AG04450 (cell line): Measurements from ENCODE around the gene SYP. TPM values are rescaled to one million over a fixed set of nuclear protein-coding genes. Genes with fewer than 3 reads are reported as not detected.

ENCODE experiments used
- CTCF ChIA-PET: fragments of 300-600, 350-600 bp; formaldehyde crosslinking; extraction: SDS; loops from one replicate; lab custom pipeline; 2022; ENCODE audit warnings: antibody characterized with exemption, inconsistent platforms; lab: Charles Lee
- POLR2A ChIA-PET: fragments of 350-600 bp; formaldehyde crosslinking; extraction: SDS; loops from one replicate; lab custom pipeline; 2021; ENCODE audit warnings: antibody characterized with exemption, inconsistent platforms; lab: Yijun Ruan, JAX
- DNase-seq: peaks from one replicate; pipeline ENCODE4 v3.0.0-alpha.2; 2011; ENCODE audit warnings: low read depth, low spot score
- H3K27ac ChIP-seq: one replicate; pipeline ENCODE4 v1.5.1; 2012; ENCODE audit warnings: low read depth, low read length, control low read depth
- H3K27me3 ChIP-seq: one replicate; pipeline ENCODE4 v1.6.0; 2012; ENCODE audit warnings: low read length; ENCODE audit not compliant: control insufficient read depth, insufficient read depth
- H3K4me3 ChIP-seq: 2 replicates; pipeline ENCODE4 v1.5.1; 2011; ENCODE audit warnings: mild to moderate bottlenecking, low read depth, low read length, control low read depth
- H3K9me3 ChIP-seq: 2 replicates; pipeline ENCODE4 v1.5.1; 2012; ENCODE audit warnings: low read length; ENCODE audit not compliant: control insufficient read depth, insufficient read depth
- CTCF ChIP-seq: IDR thresholded peaks from 2 replicates; pipeline ENCODE4 v1.5.1; 2011; ENCODE audit warnings: low read depth, low read length, control low read depth, inconsistent platforms
- polyA plus RNA-seq: library from polyadenylated mRNA; depleted of rRNA; stranded (reverse); fragments of >200 nt; gene quantifications from 2 replicates; pipeline ENCODE4 v1.2.3, GENCODE V29; 2011

Gene SYP
- polyA plus RNA-seq, 1 experiment = 0.07 TPM

GRCh38 chrX:49177873-49178480 lies 22.0 kb downstream of the SYP start:
- no peak for TF ChIP-seq CTCF
- POLR2A ChIA-PET = no interaction called here
- Histone ChIP-seq H3K4me3 (no peak overlapping the region), H3K9me3 (no peaks in the 10 kb centered on the region), H3K27ac (no peak overlapping the region), H3K27me3 (no peaks in the 10 kb centered on the region)
- CTCF ChIA-PET = interaction anchor here (0.5 kb wide), 1 partner anchor 81 kb away, joined by 3 read pairs; no protein-coding TSS in a partner anchor
- DNase-seq = no peak

- Histone ChIP-seq H3K4me3 (no peak overlapping the region), H3K27ac (no peak overlapping the region), H3K27me3 (no peaks in the 10 kb centered on the region), H3K9me3 (no peaks in the 10 kb centered on the region)
- no peak for DNase-seq
- POLR2A ChIA-PET = no interaction called here
- CTCF ChIA-PET = no interaction called here
- no peak for TF ChIP-seq CTCF
Observed at GRCh38 chrX:49177338-49177833, 22.6 kb downstream of the SYP start.

GRCh38 chrX:49176421-49177326 lies 23.3 kb downstream of the SYP start:
- DNase-seq = no peak
- Histone ChIP-seq H3K9me3 (no peaks in the 10 kb centered on the region), H3K27me3 (no peaks in the 10 kb centered on the region), H3K4me3 (no peak overlapping the region), H3K27ac (no peak overlapping the region)
- ChIA-PET CTCF (no interaction called here), POLR2A (no interaction called here)
- TF ChIP-seq CTCF = no peak

- Histone ChIP-seq H3K27me3 (no peaks in the 10 kb centered on the region), H3K27ac (no peak overlapping the region), H3K4me3 (no peak overlapping the region), H3K9me3 (no peaks in the 10 kb centered on the region)
- ChIA-PET CTCF (no interaction called here), POLR2A (interaction anchor here (0.7 kb wide), 1 partner anchor 442 kb away, joined by 3 read pairs; no protein-coding TSS in a partner anchor)
- TF ChIP-seq CTCF = no peak
- DNase-seq = no peak
Observed at GRCh38 chrX:49175435-49176274, 24.3 kb downstream of the SYP start.
